Uterus (tissue), 4 donors: ENCODE data around the gene SWT1. TPM values are rescaled to one million over a fixed set of nuclear protein-coding genes. Genes with fewer than 3 reads are reported as not detected.

Experiments
- DNase-seq, 2 donors: peaks; one replicate each; pipeline ENCODE4 v3.0.0-alpha.2; 2019 to 2020
- H3K27ac ChIP-seq, 2 donors: fragments of 200-600 bp; sonication (generic); 1 replicate in 1 of 2; 2 replicates in 1 of 2; pipeline ENCODE4 v1.5.1; 2016 to 2018
- H3K27me3 ChIP-seq, 2 donors: fragments of 200-600 bp; sonication (generic); one replicate each; pipeline ENCODE4 v1.5.1; 2018 to 2019; ENCODE audit warnings: control low read depth in 1 of 2
- H3K36me3 ChIP-seq, 2 donors: fragments of 200-600 bp; sonication (generic); one replicate each; pipeline ENCODE4 v1.5.1; 2019; ENCODE audit warnings: control low read depth in 1 of 2
- H3K4me1 ChIP-seq, 2 donors: fragments of 200-600 bp; sonication (generic); one replicate each; pipeline ENCODE4 v1.5.1; 2018 to 2019; ENCODE audit warnings: control low read depth in 1 of 2
- H3K4me3 ChIP-seq, 2 donors: fragments of 200-600 bp; sonication (generic); 1 replicate in 1 of 2; 2 replicates in 1 of 2; pipeline ENCODE4 v1.5.1; 2018 to 2019; ENCODE audit warnings: mild to moderate bottlenecking in 1 of 2
- H3K9me3 ChIP-seq, 2 donors: fragments of 200-600 bp; sonication (generic); one replicate each; pipeline ENCODE4 v1.5.1; 2019; ENCODE audit warnings: control low read depth in 1 of 2
- POLR2A ChIP-seq, 2 donors: fragments of 450-650 bp; IDR thresholded peaks; one replicate each; pipeline ENCODE4 v1.6.1; 2016; ENCODE audit warnings: antibody characterized with exemption in 2 of 2, mild to moderate bottlenecking in 1 of 2, moderate library complexity in 1 of 2
- intact Hi-C: fragments of 100-400 bp; cut with DNase I; formaldehyde crosslinking; loops from one replicate; pipeline ENCODE4 v1.15.1; 2023; ENCODE audit warnings: low total_unique reads
- total RNA-seq, 4 donors: library from RNA; depleted of rRNA in 3 of 4; stranded (reverse); fragments of >200 nt in 3 of 4; gene quantifications; one replicate each; pipeline versions ENCODE4 v1.1.0 to v1.2.4, GENCODE V29; 2014 to 2023
- TF ChIP-seq, protein P1 (sequence below), 4 experiments: fragments of 200-600 bp in 2 of 4; fragments of 450-650 bp in 2 of 4; sonication (generic) in 2 of 4; IDR thresholded peaks; one replicate each; pipeline ENCODE4 v1.5.1; 2016 to 2019; ENCODE audit warnings: antibody characterized with exemption in 4 of 4, mild to moderate bottlenecking in 2 of 4, moderate library complexity in 1 of 4
- donor health status: DM: yes; HTN: yes; CAD: no.

Gene SWT1
- total RNA-seq, 4 donors from 2014 or later: 9.2 to 29.4 (median 17.5) TPM

DNA sequence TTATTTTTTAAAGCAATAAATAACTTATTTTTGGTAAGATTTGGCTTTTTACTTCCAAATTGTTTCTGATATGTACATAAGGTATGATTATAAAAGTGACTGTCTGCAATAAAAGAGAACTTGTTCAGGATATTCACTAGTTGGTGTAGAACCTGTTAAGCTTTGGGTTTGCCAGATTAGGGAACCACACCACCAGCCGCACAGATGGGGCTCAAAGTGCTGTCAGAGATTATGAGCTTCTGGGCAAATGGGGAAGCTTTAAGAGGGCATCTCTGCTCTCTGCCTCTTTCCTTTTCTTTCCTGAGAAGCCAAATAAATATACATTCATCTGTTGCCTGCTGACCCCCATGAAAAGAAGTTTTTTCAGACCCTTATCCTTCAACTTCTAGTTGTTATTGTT lies 134.7 kb downstream of the SWT1 start:
- no peak for DNase-seq
- H3K9me3 ChIP-seq: no peaks in the 10 kb centered on the region
- no peaks in the 10 kb centered on the region for H3K4me1 ChIP-seq
- H3K27me3 ChIP-seq: no peaks in the 10 kb centered on the region
- no peak overlapping the region for H3K27ac ChIP-seq
- TF ChIP-seq POLR2A (IDR thresholded peaks at IDR 0.05): no peak
- TF ChIP-seq, protein P1, sequence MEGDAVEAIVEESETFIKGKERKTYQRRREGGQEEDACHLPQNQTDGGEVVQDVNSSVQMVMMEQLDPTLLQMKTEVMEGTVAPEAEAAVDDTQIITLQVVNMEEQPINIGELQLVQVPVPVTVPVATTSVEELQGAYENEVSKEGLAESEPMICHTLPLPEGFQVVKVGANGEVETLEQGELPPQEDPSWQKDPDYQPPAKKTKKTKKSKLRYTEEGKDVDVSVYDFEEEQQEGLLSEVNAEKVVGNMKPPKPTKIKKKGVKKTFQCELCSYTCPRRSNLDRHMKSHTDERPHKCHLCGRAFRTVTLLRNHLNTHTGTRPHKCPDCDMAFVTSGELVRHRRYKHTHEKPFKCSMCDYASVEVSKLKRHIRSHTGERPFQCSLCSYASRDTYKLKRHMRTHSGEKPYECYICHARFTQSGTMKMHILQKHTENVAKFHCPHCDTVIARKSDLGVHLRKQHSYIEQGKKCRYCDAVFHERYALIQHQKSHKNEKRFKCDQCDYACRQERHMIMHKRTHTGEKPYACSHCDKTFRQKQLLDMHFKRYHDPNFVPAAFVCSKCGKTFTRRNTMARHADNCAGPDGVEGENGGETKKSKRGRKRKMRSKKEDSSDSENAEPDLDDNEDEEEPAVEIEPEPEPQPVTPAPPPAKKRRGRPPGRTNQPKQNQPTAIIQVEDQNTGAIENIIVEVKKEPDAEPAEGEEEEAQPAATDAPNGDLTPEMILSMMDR (IDR thresholded peaks at IDR 0.05): no peak
- H3K36me3 ChIP-seq: no peaks in the 10 kb centered on the region
- H3K4me3 ChIP-seq: no peak overlapping the region
- intact Hi-C loops: no loop called here

DNA sequence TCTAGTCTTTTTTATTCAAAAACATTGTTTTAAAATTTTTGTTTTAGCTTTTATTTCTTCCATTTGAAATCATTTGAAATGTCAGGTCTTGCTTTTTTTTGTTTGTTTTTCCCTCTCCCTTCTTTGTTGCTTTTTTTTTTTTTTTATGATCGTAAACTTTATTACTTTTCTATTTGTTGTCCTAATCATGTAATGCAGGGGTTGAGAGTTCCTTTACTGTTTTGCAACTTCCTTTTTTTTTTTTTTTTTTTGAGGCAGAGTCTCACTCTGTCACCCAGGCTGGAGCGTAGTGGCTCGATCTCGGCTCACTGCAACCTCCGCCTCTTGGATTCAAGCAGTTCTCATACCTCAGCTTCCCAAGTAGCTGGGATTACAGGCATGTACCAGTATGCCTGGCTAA lies 135.3 kb downstream of the SWT1 start:
- intact Hi-C loops: no loop called here
- H3K4me1 ChIP-seq: no peaks in the 10 kb centered on the region

DNA sequence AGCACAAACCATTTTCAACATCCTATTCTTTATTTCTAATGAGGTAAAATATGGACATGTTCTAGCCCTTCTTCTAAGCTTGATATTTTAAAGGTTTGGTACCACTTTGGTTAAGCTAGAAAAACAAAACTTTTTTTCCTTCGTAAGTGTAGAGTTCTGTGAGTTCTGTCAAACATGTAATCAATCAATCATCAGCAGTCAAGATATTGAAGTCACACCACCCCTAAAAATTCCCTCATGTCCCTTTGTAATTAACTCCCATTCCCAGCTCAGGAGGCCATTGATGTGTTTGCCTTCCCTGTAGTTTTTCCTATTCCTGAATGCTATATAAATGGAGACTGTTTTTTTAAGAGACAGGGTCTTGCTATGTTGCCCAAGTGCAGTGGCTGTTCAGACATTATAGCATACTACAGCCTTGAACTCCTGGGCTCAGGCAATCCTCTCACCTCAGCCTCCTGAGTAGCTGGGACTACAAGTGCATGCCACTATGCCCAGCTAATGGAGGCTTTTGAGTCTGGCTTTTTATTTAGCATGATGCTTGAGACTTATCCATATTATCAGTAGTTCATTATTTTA lies 137.1 kb downstream of the SWT1 start:
- TF ChIP-seq, protein P1 (IDR thresholded peaks at IDR 0.05): no peak
- TF ChIP-seq POLR2A (IDR thresholded peaks at IDR 0.05): no peak
- intact Hi-C loops: no loop called here
- no peaks in the 10 kb centered on the region for H3K36me3 ChIP-seq
- H3K4me3 ChIP-seq: no peak overlapping the region
- no peaks in the 10 kb centered on the region for H3K9me3 ChIP-seq
- H3K4me1 ChIP-seq: no peaks in the 10 kb centered on the region
- H3K27ac ChIP-seq: no peak overlapping the region
- no peak for DNase-seq
- H3K27me3 ChIP-seq: no peaks in the 10 kb centered on the region

More for the DNA sequence above, 135.3 kb downstream of the SWT1 start:
- H3K36me3 ChIP-seq: no peaks in the 10 kb centered on the region
- H3K27ac ChIP-seq: no peak overlapping the region
- H3K27me3 ChIP-seq: no peaks in the 10 kb centered on the region
- TF ChIP-seq, protein P1 (IDR thresholded peaks at IDR 0.05): no peak
- TF ChIP-seq POLR2A (IDR thresholded peaks at IDR 0.05): no peak
- no peak for DNase-seq
- no peaks in the 10 kb centered on the region for H3K9me3 ChIP-seq
- H3K4me3 ChIP-seq: no peak overlapping the region

DNA sequence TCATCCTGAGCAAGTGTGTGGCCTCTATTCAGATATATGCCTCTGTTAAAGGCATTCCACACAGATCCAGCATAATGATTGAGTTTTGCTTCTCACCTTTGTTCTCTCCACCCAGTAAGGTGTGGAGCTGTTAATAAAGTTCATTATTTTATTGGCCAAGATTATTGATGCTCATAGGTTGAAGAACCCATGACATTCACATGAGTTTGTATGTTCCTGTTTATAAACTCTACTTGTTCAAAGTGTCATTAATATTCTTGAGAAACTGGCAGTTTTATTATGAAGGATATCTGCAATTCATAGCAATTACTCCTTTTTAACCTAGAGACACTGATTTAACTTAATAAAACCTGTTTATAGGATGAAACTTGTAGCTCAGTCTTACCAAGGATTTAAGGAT lies 138.1 kb downstream of the SWT1 start:
- H3K27me3 ChIP-seq: no peaks in the 10 kb centered on the region
- H3K27ac ChIP-seq: no peak overlapping the region
- H3K9me3 ChIP-seq: no peaks in the 10 kb centered on the region
- H3K4me1 ChIP-seq: no peaks in the 10 kb centered on the region
- H3K4me3 ChIP-seq: no peak overlapping the region
- intact Hi-C loops: no loop called here
- DNase-seq: no peak
- H3K36me3 ChIP-seq: no peaks in the 10 kb centered on the region
- TF ChIP-seq, protein P1 (IDR thresholded peaks at IDR 0.05): no peak
- no peak for TF ChIP-seq POLR2A (IDR thresholded peaks at IDR 0.05)

DNA sequence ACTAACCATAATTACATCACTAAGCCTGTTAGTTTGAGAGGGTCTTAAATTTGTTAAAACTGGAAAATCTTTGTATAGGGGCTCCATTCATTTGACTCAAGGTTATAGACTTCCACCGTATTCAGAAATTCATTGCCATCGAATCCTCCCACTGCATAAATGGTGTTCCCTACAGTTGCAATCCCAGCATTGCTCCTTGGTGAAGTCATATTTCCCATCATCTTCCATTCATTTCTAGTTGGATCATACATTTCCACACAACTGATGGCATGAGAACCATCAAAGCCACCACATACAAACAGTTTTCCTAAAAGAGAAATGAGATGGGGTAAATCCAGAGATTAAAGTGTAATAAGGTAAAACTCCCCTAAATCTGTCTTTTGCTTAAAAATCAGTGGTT lies 141.0 kb downstream of the SWT1 start:
- H3K4me3 ChIP-seq: no peak overlapping the region
- H3K27ac ChIP-seq: no peak overlapping the region
- no peaks in the 10 kb centered on the region for H3K36me3 ChIP-seq
- H3K27me3 ChIP-seq: no peaks in the 10 kb centered on the region
- H3K9me3 ChIP-seq: no peaks in the 10 kb centered on the region
- H3K4me1 ChIP-seq: no peaks in the 10 kb centered on the region
- TF ChIP-seq POLR2A (IDR thresholded peaks at IDR 0.05): no peak
- TF ChIP-seq, protein P1 (IDR thresholded peaks at IDR 0.05): no peak
- DNase-seq: no peak
- intact Hi-C loops: no loop called here
